Keratinocyte (primary cell): ENCODE data around the gene OVCH1.

Source experiments
- EZH2 ChIP-seq: IDR thresholded peaks from one replicate; pipeline ENCODE4 v1.6.1; 2012; ENCODE audit warnings: inconsistent platforms, mild to moderate bottlenecking, low read length, moderate library complexity
- TF ChIP-seq, protein P1 (sequence below), 3 experiments: IDR thresholded peaks in 1 of 3; conservative IDR thresholded peaks in 1 of 3; optimal IDR thresholded peaks in 1 of 3; 2 replicates in 2 of 3; 3 replicates in 1 of 3; pipeline versions ENCODE3 to v1.5.1; 2011; ENCODE audit warnings: low read length in 3 of 3, mild to moderate bottlenecking in 3 of 3, moderate library complexity in 2 of 3, control low read depth in 1 of 3, inconsistent platforms in 1 of 3; ENCODE audit not compliant: insufficient read depth in 2 of 3; ENCODE audit errors: extremely low read depth in 1 of 3

GRCh38 chr12:29517264-29517663, 19.8 kb upstream of the OVCH1 start:
- TF ChIP-seq, protein P1, sequence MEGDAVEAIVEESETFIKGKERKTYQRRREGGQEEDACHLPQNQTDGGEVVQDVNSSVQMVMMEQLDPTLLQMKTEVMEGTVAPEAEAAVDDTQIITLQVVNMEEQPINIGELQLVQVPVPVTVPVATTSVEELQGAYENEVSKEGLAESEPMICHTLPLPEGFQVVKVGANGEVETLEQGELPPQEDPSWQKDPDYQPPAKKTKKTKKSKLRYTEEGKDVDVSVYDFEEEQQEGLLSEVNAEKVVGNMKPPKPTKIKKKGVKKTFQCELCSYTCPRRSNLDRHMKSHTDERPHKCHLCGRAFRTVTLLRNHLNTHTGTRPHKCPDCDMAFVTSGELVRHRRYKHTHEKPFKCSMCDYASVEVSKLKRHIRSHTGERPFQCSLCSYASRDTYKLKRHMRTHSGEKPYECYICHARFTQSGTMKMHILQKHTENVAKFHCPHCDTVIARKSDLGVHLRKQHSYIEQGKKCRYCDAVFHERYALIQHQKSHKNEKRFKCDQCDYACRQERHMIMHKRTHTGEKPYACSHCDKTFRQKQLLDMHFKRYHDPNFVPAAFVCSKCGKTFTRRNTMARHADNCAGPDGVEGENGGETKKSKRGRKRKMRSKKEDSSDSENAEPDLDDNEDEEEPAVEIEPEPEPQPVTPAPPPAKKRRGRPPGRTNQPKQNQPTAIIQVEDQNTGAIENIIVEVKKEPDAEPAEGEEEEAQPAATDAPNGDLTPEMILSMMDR (optimal IDR thresholded peaks at IDR 0.05 in 1 of 3, IDR thresholded peaks at IDR 0.05 in 1 of 3, conservative IDR thresholded peaks at IDR 0.05 in 1 of 3; ENCODE audit: extremely low read depth in 1 of 3, insufficient read depth in 2 of 3, low read length in 3 of 3): no peak
- no peak for TF ChIP-seq EZH2
